Right lobe of liver (tissue), 4 donors: ENCODE results near the gene TAS2R41.

Source experiments
- POLR2A ChIP-seq: fragments of 450-650 bp; IDR thresholded peaks from one replicate; pipeline ENCODE4 v1.6.1; 2017; ENCODE audit warnings: antibody characterized with exemption, mild to moderate bottlenecking
- TF ChIP-seq, protein P1 (sequence below), 4 donors: fragments of 200-600 bp in 3 of 4; fragments of 450-650 bp in 1 of 4; IDR thresholded peaks; one replicate each; pipeline versions ENCODE4 v1.5.1 to v1.8.0; 2016 to 2022; ENCODE audit warnings: antibody characterized with exemption in 4 of 4, mild to moderate bottlenecking in 2 of 4
- donor health status: DM: no; HTN: no; CAD: no.
- donor health status: DM: no; HTN: no; CAD: no.
- donor health status: DM: no; HTN: yes; CAD: no.

DNA sequence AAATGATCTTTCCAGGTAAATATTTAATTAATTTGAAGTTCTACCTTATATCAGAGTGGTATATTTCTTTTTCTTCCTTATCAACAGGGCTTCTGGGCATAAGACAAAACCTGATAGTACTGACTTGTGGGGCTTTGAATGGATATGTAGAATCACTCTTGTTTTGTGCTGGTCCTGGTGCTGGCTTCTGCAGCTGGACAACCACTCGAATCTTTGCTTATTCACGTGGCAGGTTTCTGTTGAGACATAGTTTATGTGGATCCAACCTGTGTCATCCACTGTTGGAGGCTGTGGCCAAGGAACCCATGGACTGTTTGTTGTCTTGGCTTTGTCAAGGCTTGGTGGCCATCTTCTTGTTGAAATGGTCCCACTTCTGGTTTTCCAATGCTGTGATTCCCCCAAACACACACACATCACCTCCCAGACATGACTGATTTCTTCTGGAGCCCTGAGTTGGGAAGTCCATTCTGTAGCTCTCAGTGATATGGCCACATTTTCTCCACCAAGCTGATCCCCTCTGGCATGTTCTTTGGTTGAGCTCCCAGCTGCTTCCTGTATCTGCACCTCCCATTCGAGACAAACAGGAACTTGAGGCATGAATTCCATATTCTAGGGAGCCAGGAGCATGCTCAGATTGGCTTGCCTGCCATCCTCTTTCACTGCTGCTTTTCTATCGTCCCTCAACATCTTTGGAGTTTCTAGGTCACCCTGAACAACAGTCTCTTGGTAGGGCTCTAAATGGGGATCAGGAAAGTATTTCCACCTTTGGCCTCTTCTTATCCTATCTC is 19.5 kb downstream of the TAS2R41 start:
- TF ChIP-seq POLR2A: no peak
- TF ChIP-seq, protein P1, sequence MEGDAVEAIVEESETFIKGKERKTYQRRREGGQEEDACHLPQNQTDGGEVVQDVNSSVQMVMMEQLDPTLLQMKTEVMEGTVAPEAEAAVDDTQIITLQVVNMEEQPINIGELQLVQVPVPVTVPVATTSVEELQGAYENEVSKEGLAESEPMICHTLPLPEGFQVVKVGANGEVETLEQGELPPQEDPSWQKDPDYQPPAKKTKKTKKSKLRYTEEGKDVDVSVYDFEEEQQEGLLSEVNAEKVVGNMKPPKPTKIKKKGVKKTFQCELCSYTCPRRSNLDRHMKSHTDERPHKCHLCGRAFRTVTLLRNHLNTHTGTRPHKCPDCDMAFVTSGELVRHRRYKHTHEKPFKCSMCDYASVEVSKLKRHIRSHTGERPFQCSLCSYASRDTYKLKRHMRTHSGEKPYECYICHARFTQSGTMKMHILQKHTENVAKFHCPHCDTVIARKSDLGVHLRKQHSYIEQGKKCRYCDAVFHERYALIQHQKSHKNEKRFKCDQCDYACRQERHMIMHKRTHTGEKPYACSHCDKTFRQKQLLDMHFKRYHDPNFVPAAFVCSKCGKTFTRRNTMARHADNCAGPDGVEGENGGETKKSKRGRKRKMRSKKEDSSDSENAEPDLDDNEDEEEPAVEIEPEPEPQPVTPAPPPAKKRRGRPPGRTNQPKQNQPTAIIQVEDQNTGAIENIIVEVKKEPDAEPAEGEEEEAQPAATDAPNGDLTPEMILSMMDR (IDR thresholded peaks at IDR 0.05): no peak
